GM21390 (cell line): ENCODE results near the gene SSR4.

Source experiments
- ATAC-seq: cut with Tn5 transposase; IDR thresholded peaks from one replicate; pipeline ENCODE4 v1.9.1; 2021; ENCODE audit not compliant: unreplicated experiment

SSR4 gene

GRCh38 chrX:153780678-153781427, 13.6 kb upstream of the SSR4 start, which contains the start of gene SRPK3:
Gene SRPK3, plus strand, starts transcription at chrX:153781041. Its CDS starts 46 bp downstream, at chrX:153781087.
- no peak for ATAC-seq

GRCh38 chrX:153781428-153782047, 12.9 kb upstream of the SSR4 start:
- ATAC-seq: no peak

GRCh38 chrX:153782313-153782712, 12.2 kb upstream of the SSR4 start:
- no peak for ATAC-seq

GRCh38 chrX:153782871-153783270, 11.6 kb upstream of the SSR4 start:
- no peak for ATAC-seq

GRCh38 chrX:153783378-153784013, 11.0 kb upstream of the SSR4 start:
- ATAC-seq: no peak

- ATAC-seq: no peak
These were observed 10.0 kb upstream of the SSR4 start for GRCh38 chrX:153784325-153784967.

- ATAC-seq: no peak
These were observed 7.8 kb upstream of the SSR4 start for GRCh38 chrX:153786669-153787068.

GRCh38 chrX:153789654-153790053, 4.8 kb upstream of the SSR4 start:
- ATAC-seq: no peak

GRCh38 chrX:153791104-153791852, 3.2 kb upstream of the SSR4 start:
- no peak for ATAC-seq

GRCh38 chrX:153792368-153792767, 2.1 kb upstream of the SSR4 start:
- no peak for ATAC-seq

- no peak for ATAC-seq
These were observed 1.2 kb upstream of the SSR4 start for GRCh38 chrX:153793291-153793690.

- no peak for ATAC-seq
These were observed 689 bp downstream of the SSR4 start for GRCh38 chrX:153794897-153795816.

- no peak for ATAC-seq
These were observed 3.0 kb downstream of the SSR4 start for GRCh38 chrX:153797415-153798015.

GRCh38 chrX:153799326-153799725, 4.9 kb downstream of the SSR4 start:
- no peak for ATAC-seq

GRCh38 chrX:153800177-153800722, 5.8 kb downstream of the SSR4 start:
- ATAC-seq: no peak

GRCh38 chrX:153800746-153801145, 6.3 kb downstream of the SSR4 start:
- ATAC-seq: no peak

GRCh38 chrX:153801669-153802068, 7.2 kb downstream of the SSR4 start:
- no peak for ATAC-seq

- ATAC-seq: no peak
These were observed 8.1 kb downstream of the SSR4 start for GRCh38 chrX:153802513-153803045.
